Measurements from ENCODE around the gene TMEM52.

GRCh38 chr1:1939296-1940122, 20.4 kb upstream of the TMEM52 start:
- no peak for TF ChIP-seq CTCF (tag by site-specific recombination; IDR thresholded peaks at IDR 0.05)
- no peak for TF ChIP-seq ZNF37A (tag by site-specific recombination; IDR thresholded peaks at IDR 0.05)
- no peak for TF ChIP-seq HOXA7 (CRISPR knock-in tag; IDR thresholded peaks at IDR 0.05; ENCODE audit: borderline replicate concordance)
- no peak for TF ChIP-seq KLF1 (tag by site-specific recombination; IDR thresholded peaks at IDR 0.05)
